ENCODE measurements around the gene RBM8A. TPM values are rescaled to one million over a fixed set of nuclear protein-coding genes. Genes with fewer than 3 reads are reported as not detected.

Gene RBM8A
- total RNA-seq, 1 donor from 2014 or later, result 81.6 TPM

DNA sequence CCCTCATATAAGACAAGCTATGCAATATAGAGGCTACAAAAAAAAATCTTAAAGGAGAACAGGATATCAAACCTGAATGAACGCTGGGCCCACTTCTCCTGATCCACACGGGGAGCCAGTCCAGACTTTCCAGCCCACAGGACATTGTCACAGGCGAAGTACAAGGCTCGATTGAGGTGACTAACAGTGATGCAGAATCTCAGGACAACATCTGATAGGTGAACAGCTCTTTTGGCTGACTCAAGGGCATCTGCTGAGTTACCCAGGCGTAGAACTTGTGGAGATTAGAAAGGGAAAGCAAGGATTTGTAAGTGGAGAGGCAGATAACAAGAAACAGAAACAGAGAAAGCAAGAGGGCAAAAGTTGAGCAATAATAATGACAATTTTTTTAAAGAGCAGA lies 10.5 kb downstream of the RBM8A start:
- no peak for DNase-seq

DNA sequence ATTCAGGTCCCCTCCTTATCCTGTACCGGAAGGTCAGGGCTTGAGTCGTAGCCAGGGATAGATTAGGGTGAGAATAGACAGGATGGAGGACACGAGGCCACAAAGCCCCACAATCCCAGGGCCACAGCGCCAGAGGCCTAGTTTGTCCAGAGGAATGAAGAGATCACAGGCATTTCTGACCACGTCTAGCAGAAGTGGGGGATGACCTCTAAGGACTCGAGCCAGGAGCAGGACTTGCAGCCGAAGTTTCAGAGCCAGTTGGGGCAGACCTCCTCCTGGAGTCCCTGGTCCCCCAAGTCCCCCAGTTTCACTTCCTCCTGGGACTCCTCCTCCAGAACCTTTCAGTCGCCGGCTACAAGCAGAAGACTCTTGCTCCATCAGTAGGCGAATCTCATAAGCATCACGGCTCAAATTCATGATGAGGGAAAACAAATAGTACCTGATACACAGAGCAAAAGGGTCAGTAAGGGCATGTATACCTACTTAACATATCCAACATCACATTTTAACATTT lies 15.1 kb downstream of the RBM8A start:
- DNase-seq, result no peak

DNA sequence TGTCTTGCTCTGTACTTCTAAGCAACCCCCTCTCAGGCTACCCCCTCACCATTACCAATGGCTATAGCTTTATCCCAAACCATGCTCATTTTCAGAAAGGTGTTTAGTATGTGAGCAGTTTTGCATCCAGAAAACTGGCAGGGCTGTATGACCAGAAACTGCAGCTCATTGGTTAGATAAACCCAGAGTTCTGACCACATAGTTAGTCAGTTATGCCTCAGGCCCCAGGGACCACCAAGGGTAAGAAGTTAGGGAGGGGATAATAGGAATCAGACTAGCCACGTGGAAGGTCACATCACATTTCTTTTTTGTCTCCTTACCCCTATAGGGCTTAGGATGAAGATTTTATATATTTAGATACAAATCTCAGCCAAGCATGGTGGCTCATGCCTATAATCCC lies 18.6 kb downstream of the RBM8A start:
- DNase-seq, result no peak

- no peak for DNase-seq
Measured at GRCh38 chr1:145906954-145907753, 20.1 kb downstream of the RBM8A start.

GRCh38 chr1:145901312-145902021 lies 25.8 kb downstream of the RBM8A start:
- DNase-seq, result no peak

- no peak for DNase-seq
Measured at GRCh38 chr1:145898756-145899155, 28.5 kb downstream of the RBM8A start.

- DNase-seq, result no peak
Measured at GRCh38 chr1:145897969-145898368, 29.3 kb downstream of the RBM8A start.

DNA sequence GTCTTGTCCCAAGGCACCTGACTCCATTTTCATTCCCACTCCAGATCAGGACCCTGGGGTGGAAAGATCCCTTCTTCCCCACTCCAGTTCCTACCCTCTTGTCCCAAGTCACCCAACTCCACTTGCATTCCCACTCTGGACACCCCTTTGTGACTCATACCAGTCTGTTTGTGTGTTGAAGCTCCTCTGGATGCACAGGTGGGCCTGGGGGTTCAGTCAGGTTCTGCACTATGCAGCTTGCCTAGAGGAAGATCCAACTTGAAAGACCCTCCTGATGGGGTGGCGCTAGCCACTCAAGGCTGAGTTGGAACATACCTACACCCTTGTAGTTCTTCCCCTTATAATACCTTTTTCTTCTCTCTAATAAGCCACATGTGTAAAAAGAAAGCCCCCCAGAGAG lies 31.8 kb downstream of the RBM8A start:
- DNase-seq, result no peak

DNA sequence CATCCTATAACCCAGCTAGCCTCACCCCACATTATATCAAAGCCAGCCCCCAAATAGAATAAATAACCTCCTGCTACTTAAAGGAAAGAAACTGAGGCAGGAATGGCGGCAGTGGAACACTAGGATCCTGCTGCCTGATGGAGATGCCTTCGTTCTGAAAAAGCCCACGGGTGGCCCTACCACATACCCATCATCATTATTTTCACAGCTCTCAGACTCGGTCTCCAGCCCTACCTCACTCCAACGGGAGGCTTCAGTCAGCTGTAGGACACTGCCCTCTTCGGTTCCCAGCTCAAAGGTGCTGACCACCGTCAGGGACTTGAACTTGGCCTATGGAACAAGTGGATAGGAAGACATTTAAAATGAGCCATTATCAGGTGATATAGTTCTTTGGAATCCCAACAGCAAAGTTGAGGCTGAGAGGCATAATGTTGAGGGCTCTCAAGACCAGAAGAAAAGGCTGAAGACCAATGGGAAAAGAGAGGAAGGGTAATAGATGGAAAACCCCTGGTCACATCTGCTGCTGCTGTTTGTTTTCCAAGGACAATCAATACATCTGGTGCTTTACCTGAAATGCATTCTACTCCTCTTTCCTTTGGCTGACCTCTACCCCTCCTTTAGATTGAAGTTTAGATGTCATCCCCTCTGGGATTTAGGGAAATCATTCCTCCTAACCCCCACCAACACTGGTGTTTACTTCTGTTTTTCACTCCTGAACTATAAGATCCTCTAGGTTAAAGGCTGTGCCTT lies 33.8 kb downstream of the RBM8A start:
- DNase-seq, result no peak

- DNase-seq, result no peak
Measured at GRCh38 chr1:145892486-145893087, 34.7 kb downstream of the RBM8A start.

DNA sequence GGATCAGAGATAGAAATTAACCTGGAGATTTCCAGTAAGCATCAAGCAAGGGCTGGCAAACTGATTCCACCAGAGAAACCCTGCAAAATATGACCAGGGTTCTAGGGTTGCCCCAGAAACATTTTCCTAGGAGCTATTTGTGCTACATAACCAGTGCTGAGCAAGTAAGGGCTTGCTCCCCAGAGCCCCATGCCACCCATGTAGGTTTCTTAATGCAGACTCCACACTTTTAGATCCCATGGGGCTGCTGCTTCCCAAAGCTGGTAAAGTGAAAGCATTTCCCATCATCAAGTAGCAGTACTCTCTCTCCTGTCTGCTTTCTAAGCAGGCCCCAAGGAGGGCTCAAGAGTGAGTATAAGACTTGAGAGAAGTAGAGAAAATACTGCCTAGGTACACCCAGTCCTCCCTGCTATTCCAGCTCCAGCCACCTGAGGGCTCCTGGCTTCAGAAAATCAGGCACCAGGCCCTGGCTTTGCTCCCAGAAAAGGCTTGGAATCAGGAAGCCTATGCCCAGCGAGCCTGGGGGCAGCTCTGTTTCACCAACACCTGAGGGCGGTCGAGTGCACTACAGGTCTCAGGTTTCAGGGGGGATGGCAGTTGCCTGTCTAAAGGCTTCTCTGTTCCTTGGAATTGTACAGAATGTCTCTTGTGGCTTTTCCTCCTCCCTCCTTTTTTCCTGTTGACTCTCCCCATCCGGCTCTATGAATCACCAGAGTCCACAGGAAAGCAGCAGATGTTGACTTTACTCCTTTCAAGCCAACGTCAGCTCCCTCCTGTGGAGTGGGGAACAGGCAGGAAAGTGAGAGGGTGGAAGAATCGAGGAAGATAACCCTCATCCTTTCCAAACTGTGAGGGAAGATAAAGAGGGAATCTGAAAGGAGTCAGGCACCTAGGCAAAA lies 35.4 kb downstream of the RBM8A start:
- DNase-seq, result peak; percentile 89

DNA sequence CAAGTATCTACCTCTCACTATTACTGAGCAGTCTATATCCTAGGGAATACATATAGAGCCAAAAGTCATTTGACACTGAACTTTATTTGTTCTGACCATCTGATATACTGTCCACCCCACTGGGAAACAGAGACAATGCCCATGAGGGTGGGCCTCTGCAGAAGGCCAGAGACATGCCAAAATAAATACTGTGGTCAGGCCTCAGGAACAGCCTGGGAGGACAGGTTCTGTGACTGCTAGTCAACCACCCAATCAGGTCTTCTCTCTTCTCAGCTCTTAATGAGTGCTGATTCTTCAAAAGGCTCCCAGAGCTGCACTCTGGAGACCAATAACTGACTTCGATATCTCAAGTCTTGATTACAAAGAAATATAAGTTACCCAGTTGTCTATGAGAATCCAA lies 36.1 kb downstream of the RBM8A start:
- DNase-seq, result no peak

GRCh38 chr1:145889722-145890121 lies 37.6 kb downstream of the RBM8A start:
- DNase-seq, result no peak

DNA sequence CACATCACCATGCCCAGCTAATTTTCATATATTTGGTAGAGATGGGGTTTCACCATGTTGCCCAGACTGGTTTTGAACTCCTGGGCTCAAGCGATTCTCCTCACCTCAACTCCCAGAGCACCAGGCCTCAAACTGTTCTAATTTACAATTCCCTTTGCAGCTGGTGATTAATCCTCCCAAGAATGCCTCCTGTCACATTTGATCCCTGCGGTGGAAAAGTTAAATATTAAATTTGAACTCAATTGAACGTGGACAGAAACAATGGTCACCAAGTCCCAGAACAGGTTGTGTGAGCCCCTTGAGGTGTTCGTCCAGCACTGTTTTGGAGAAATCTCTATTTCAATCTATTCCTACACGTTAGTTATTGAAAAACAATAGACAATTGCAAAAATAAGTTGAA lies 39.7 kb downstream of the RBM8A start:
- no peak for DNase-seq

GRCh38 chr1:145886816-145887215 lies 40.5 kb downstream of the RBM8A start:
- DNase-seq, result no peak

DNA sequence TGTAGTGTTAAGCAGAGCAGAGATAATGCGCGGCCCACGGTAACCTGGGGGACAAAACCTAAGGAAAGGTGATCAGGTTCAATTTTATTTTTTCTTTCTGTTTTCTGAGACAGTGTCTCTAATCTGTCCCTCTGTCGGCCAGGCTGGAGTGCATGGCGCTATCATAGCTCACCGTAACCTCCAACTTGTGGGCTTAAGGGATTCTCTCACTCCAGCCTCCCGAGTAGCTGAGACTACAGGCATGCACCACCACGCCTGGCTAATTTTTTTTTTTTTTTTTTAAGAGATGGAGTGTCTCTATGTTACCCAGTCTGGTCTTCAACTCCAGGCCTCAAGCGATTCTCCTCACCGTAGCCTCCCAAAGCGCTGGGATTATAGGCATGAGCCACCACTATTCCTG lies 40.9 kb downstream of the RBM8A start:
- no peak for DNase-seq

DNA sequence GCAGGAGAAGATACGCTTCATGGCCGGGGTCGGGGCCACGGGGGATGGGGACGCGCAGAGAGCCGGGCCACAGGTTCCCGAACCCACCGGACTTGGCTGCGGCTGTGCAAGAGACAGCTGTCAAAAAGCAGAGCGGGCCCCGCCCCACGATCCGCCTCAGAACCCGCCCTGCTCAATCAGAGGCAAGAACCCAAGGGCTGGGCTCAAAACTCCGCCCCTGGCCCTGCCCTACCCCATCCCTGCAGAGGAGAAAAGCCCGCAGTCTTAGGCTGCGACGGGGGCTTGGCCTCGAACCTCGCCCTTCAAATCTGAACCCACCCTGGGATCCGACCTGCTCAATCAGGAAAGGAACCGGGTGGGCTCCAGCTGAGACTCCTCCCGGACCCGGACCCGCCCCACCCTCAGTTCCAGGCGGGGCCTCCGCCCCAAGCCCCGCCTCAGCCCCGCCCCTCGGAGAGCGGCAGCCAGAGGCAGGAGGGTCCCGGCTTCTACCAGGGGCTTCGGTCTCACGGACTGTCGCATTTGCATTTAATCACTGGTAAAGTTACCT lies 41.5 kb downstream of the RBM8A start, which contains the start of gene ANKRD35:
TSS of gene ANKRD35 (minus strand) at position 129 of the 550 bp plus-strand sequence. CDS start at position 21, 108 bp downstream.
- peak; percentile 82 for DNase-seq

DNA sequence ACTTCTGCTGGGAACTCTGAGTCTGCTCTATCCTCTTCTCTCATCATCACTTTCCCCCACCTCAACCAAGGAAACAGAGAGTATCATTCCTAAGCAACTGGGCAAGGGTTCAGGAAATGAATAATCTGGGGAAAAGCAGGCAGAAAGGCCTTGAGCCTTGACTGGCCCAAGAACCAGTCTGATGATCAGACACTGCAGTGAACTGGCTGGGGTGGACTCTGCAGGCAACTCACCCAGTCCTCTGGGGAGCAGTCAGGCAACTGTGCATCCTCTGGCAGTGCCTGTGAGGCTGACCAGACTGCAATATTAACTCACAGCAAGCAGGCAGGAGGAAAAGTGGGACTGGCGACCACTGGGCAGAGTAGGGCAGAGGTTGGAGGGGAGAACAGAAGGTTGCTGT lies 42.6 kb downstream of the RBM8A start:
- DNase-seq, result no peak

GRCh38 chr1:145879775-145880174 lies 47.5 kb downstream of the RBM8A start:
- no peak for DNase-seq

DNA sequence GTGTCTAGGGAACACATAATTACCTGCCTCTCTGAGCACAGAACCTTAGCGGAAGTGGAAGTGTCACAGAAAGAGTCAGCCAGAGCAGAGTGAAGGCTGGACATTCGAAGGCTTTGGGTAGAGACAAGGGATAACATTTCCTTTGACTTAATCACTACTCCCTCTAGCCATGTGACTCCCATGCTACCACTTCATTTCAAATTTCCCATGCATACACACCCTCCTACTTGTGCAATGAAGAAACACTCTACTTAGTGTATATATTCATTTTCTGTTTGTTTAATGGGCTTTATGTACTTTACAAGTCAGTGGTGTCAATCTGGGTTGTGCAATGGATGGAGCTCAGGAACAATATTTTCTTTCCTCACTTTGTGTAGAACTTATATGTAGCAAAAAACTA lies 48.6 kb downstream of the RBM8A start:
- DNase-seq, result no peak

- DNase-seq, result no peak
Measured at GRCh38 chr1:145877923-145878486, 49.3 kb downstream of the RBM8A start.
